Heart right ventricle (tissue), 16 donors: ENCODE results near the gene KCNK16. TPM values are rescaled to one million over a fixed set of nuclear protein-coding genes. Genes with fewer than 3 reads are reported as not detected.

Experiments
- ATAC-seq, 8 donors: fragments of 200-7000 bp; cut with Tn5 transposase; one replicate each; pipeline ENCODE4 v1.9.1; 2020; ENCODE audit warnings: mild to moderate bottlenecking in 8 of 8, moderate library complexity in 8 of 8, moderate number of reproducible peaks in 1 of 8
- DNase-seq, 2 donors: peaks; one replicate each; pipeline ENCODE4 v3.0.0-alpha.2; 2020
- H3K27ac ChIP-seq, 10 donors: fragments of 200-600 bp; sonication (generic) in 2 of 10; one replicate each; pipeline versions ENCODE4 v1.5.0 to v1.8.0; 2020 to 2022; ENCODE audit warnings: mild to moderate bottlenecking in 3 of 10
- H3K27me3 ChIP-seq, 7 donors: fragments of 200-600 bp; one replicate each; pipeline ENCODE4 v1.8.0; 2021 to 2022; ENCODE audit warnings: mild to moderate bottlenecking in 2 of 7
- H3K36me3 ChIP-seq, 9 donors: fragments of 200-600 bp; sonication (generic) in 1 of 9; one replicate each; pipeline versions ENCODE4 v1.5.0 to v1.8.0; 2020 to 2022; ENCODE audit warnings: mild to moderate bottlenecking in 2 of 9
- H3K4me1 ChIP-seq, 9 donors: fragments of 200-600 bp; sonication (generic) in 1 of 9; one replicate each; pipeline versions ENCODE4 v1.5.0 to v1.8.0; 2020 to 2022; ENCODE audit warnings: mild to moderate bottlenecking in 4 of 9
- H3K4me3 ChIP-seq, 10 donors: fragments of 200-600 bp; sonication (generic) in 2 of 10; one replicate each; pipeline versions ENCODE4 v1.5.0 to v1.8.0; 2020 to 2022; ENCODE audit warnings: mild to moderate bottlenecking in 7 of 10, moderate library complexity in 2 of 10
- H3K9me3 ChIP-seq, 11 donors: fragments of 200-600 bp in 10 of 11; sonication (generic) in 2 of 11; one replicate each; pipeline versions ENCODE4 v1.5.0 to v1.8.0; 2013 to 2022; ENCODE audit warnings: mild to moderate bottlenecking in 2 of 11, control low read depth in 1 of 11, moderate library complexity in 1 of 11
- WGBS, 2 donors: extraction: QIAGEN DNeasy Blood & Tissue Kit; methylation state at CpG; one replicate each; pipeline ENCODE4 v1.1.7; 2013; ENCODE audit warnings: inconsistent platforms in 1 of 2; 5-methylcytosine and 5-hydroxymethylcytosine counted together
- intact Hi-C, 10 donors: fragments of 100-400 bp; cut with DNase I; formaldehyde crosslinking; loops; one replicate each; pipeline versions ENCODE4 v1.11.1 to v1.14.2; 2022
- polyA plus RNA-seq, 2 donors: library from polyadenylated mRNA; stranded (reverse); fragments of 200-250 nt; gene quantifications; one replicate each; pipeline ENCODE4 v1.2.3, GENCODE V29; 2013
- total RNA-seq, 10 donors: library from RNA; stranded (reverse); fragmentation: NEBNext Ultra II Directional in 3 of 10; extraction: Animal tissue kit (Norgen Biotek cat#: 25700) in 3 of 10; gene quantifications; one replicate each; pipeline versions ENCODE4 v1.2.1 to v1.2.4, GENCODE V29; 2021 to 2023
- TF ChIP-seq, protein P1 (sequence below), 9 donors: fragments of 200-600 bp; sonication (generic) in 2 of 9; IDR thresholded peaks; one replicate each; pipeline versions ENCODE4 v1.5.0 to v1.8.0; 2021 to 2022; ENCODE audit warnings: antibody characterized with exemption in 9 of 9, mild to moderate bottlenecking in 5 of 9, moderate library complexity in 1 of 9
- donor health status: Arrhythmogenic right ventricular cardiomyopathy.
- donor health status: ischemic (EF 13 %, LVEDD 7.1; RV severe dilation, severe dysfunction).
- donor health status: healthy with polysubstance abuse.
- donor health status: DM: no; HTN: yes; CAD: no.
- donor health status: DM: no; HTN: no; CAD: no.
- donor health status: ischemic (EF 25% LVEDD 6.9; RV normal size, moderate dysfunction).
- donor health status: ischemic (EF 25% LVEDD 5.7; RV mildly dilated, moderate dysfunction).
- donor health status: healthy.
- donor health status: DM: yes; HTN: yes; CAD: no.
- donor health status: Ischemic cardiomyopathy.
- donor health status: ischemic (EF 35%, LVEDD 5.7; RV mildly dilated, moderate dysfunction).
- donor health status: nonischemic (EF 11% LVEDD 7.7; RV severe dilation, severe dysfunction).
- donor health status: DM: yes; HTN: yes; CAD: no.
- donor health status: PGD.
- donor health status: ischemic (EF 29% LVEDD 5.4; RV normal size, mild dysfunction).
- donor health status: nonischemic (EF 23%, LVEDD 6.1; RV moderate dilation, normal function).

KCNK16 gene
- total and polyA plus RNA-seq, 12 donors = not detected

DNA sequence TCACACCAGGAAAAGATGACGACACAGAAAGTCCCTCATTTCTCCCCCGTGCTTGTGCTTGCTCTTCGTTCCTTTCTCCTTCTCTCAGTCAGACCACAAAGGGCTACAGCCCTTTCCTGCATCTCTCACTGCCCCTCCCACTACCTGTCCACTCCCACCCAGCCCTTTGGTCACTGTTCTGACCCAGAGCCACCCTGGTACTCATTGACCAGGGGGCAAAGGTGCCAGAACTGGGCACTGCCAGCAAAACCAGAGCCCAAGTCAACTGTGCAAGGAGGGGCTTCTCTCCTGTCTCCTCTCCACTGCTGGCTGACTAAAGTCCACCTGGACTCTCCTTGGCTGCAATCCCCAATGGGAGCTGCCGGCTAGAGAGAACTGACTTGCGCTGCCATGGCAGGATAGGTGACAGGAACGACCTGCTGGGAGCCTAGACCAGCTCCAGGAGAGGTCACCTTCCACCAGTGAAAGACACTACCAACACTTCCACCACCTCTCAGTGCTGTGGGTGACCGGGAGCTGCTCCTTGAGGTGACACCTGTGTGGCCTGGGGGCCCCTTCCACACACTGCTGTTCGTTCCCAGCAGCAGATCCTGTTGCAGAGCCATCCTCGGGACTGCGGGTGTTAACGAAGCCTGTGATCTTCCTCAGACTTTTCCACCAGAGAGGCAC lies 41.1 kb downstream of the KCNK16 start:
- 73 to 77% methylated on average over 11 of the region's 11 CpGs for WGBS, 2 donors
- DNase-seq (no peak), ATAC-seq (no peak)
- H3K4me1 ChIP-seq = no peaks in the 10 kb centered on the region
- H3K27ac ChIP-seq = no peak overlapping the region
- H3K9me3 ChIP-seq = no peaks in the 10 kb centered on the region
- no peak overlapping the region for H3K4me3 ChIP-seq
- intact Hi-C loops = loop anchor here in 1 of 10 donors (5.0 kb wide), 1 partner anchor 334 kb away; no protein-coding TSS in a partner anchor
- peaks cover 0 to 26% (median 5%) of the 10 kb centered on the region in 7 donors for H3K27me3 ChIP-seq
- H3K36me3 ChIP-seq = no peaks in the 10 kb centered on the region
- TF ChIP-seq, protein P1, sequence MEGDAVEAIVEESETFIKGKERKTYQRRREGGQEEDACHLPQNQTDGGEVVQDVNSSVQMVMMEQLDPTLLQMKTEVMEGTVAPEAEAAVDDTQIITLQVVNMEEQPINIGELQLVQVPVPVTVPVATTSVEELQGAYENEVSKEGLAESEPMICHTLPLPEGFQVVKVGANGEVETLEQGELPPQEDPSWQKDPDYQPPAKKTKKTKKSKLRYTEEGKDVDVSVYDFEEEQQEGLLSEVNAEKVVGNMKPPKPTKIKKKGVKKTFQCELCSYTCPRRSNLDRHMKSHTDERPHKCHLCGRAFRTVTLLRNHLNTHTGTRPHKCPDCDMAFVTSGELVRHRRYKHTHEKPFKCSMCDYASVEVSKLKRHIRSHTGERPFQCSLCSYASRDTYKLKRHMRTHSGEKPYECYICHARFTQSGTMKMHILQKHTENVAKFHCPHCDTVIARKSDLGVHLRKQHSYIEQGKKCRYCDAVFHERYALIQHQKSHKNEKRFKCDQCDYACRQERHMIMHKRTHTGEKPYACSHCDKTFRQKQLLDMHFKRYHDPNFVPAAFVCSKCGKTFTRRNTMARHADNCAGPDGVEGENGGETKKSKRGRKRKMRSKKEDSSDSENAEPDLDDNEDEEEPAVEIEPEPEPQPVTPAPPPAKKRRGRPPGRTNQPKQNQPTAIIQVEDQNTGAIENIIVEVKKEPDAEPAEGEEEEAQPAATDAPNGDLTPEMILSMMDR (IDR thresholded peaks at IDR 0.05) = no peak

DNA sequence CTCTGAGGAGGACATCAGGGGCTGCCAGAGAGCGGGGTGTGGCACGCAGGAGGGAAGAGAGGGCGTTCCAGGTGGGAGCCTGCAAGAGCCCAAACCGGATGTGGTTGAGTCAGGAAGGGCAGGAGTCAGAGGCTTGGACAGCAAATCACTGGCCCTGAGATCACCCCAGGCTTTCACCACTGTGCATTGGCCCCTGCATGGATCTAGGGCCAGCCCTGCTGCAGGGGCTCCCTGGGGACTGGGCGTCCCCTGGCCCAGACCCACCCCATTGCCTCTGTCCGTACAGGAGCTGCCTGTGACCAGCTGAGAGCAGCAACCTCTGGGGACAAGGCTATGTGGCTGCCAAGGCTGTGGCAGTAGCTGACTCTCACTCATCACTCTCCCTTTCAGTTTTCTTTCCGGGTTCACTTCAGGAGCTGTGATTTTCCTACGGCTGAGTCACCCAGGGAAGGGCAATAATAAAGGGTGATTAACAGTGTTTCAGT lies 42.2 kb downstream of the KCNK16 start:
- 43 to 45% methylated on average over 8 of the region's 8 CpGs for WGBS, 2 donors
- H3K36me3 ChIP-seq = no peaks in the 10 kb centered on the region
- TF ChIP-seq, protein P1 (IDR thresholded peaks at IDR 0.05) = no peak
- no peak for DNase-seq
- peaks cover 0 to 26% (median 5%) of the 10 kb centered on the region in 7 donors for H3K27me3 ChIP-seq
- H3K4me1 ChIP-seq = no peaks in the 10 kb centered on the region
- no peak overlapping the region for H3K4me3 ChIP-seq
- no peaks in the 10 kb centered on the region for H3K9me3 ChIP-seq
- peak in 4 of 8 donors; percentile 22 to 83 (median 50) for ATAC-seq
- intact Hi-C loops = loop anchor here in 1 of 10 donors (5.0 kb wide), 1 partner anchor 333 kb away; no protein-coding TSS in a partner anchor
- H3K27ac ChIP-seq = no peak overlapping the region

DNA sequence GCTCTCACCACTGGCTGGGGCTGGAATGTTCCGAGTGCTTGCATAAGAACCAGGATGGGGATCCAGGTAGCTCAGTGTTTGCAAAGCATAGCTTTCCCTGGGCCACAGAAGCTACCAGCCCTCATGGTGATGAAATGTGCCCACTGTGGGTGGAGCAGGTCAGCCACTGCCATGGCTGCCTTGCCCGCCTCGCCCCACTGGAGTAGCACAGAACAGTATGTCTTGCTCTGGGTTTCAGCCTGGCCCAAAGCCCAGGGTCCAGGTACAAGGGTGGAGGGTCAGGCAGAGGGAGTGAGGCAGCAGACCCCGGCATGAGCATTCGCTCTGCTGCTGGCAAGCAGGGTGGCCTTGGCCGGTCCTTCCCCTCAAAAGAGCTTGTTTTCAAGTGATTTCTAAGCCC lies 43.0 kb downstream of the KCNK16 start:
- Histone ChIP-seq H3K27me3 (peaks cover 0 to 26% (median 5%) of the 10 kb centered on the region in 7 donors), H3K36me3 (no peaks in the 10 kb centered on the region), H3K4me3 (no peak overlapping the region), H3K27ac (no peak overlapping the region), H3K4me1 (no peaks in the 10 kb centered on the region), H3K9me3 (no peaks in the 10 kb centered on the region)
- intact Hi-C loops = no loop called here
- TF ChIP-seq, protein P1 (IDR thresholded peaks at IDR 0.05) = no peak
- no peak for DNase-seq
- no peak for ATAC-seq
- 83 to 89% methylated on average over 6 of the region's 6 CpGs for WGBS, 2 donors

DNA sequence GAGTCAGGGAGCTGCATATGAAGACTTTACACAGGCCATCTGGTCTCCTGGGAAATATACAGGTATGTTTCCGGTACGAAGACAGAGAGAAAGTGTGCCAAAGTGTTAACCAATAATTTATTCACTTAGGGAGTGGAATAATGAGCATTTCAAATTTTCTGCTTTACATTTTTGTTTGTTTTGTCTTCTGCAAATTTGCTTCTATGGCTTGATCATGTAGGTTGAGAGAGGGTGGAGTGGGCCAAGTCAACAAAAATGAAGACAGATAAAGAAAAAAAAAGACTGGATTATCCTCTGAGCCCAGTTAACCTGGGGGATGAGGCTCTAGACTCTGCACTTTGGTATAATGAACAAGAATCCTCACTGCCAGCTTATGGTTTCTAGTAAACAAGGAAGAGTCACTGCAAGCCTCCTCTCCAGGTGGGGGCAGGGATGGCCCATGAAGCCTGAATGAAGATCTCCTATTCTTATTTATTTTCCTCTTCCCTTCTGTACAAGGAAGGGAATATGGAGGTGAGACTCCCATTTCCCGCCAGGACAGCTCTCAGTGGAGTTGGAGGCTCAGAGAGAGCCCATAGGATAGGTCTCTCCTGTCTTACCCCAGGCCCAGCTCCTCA lies 46.0 kb downstream of the KCNK16 start:
- 77 to 82% methylated on average over 3 of the region's 3 CpGs for WGBS, 2 donors
- ATAC-seq = no peak
- Histone ChIP-seq H3K27me3 (peaks cover 0 to 11% (median 4%) of the 10 kb centered on the region in 7 donors), H3K4me3 (no peak overlapping the region), H3K9me3 (no peaks in the 10 kb centered on the region), H3K27ac (no peak overlapping the region), H3K36me3 (no peaks in the 10 kb centered on the region), H3K4me1 (no peaks in the 10 kb centered on the region)
- TF ChIP-seq, protein P1 (IDR thresholded peaks at IDR 0.05) = no peak
- intact Hi-C loops = no loop called here
- no peak for DNase-seq
